Skeletal muscle tissue (tissue), 4 donors: ENCODE results near the gene TTC16. TPM values are rescaled to one million over a fixed set of nuclear protein-coding genes. Genes with fewer than 3 reads are reported as not detected.

ENCODE experiments used
- H3K27ac ChIP-seq: one replicate; pipeline ENCODE4 v1.7.0; 2013; ENCODE audit warnings: mild to moderate bottlenecking, low read depth, low read length, inconsistent platforms
- H3K27me3 ChIP-seq, 3 donors: one replicate each; pipeline ENCODE4 v1.7.0; 2013; ENCODE audit warnings: low read length in 3 of 3; ENCODE audit not compliant: control insufficient read depth in 3 of 3, insufficient read depth in 3 of 3
- H3K36me3 ChIP-seq, 3 donors: one replicate each; pipeline ENCODE4 v1.7.0; 2013; ENCODE audit warnings: low read length in 3 of 3; ENCODE audit not compliant: control insufficient read depth in 3 of 3, insufficient read depth in 3 of 3
- H3K4me1 ChIP-seq, 3 donors: one replicate each; pipeline ENCODE4 v1.7.0; 2013; ENCODE audit warnings: low read length in 3 of 3, mild to moderate bottlenecking in 3 of 3; ENCODE audit not compliant: control insufficient read depth in 3 of 3, insufficient read depth in 3 of 3
- H3K4me3 ChIP-seq, 3 donors: one replicate each; pipeline ENCODE4 v1.7.0; 2013; ENCODE audit warnings: low read length in 3 of 3
- H3K9ac ChIP-seq, 3 donors: one replicate each; pipeline ENCODE4 v1.7.0; 2013; ENCODE audit warnings: low read length in 3 of 3, mild to moderate bottlenecking in 3 of 3, moderate library complexity in 2 of 3, low read depth in 1 of 3
- H3K9me3 ChIP-seq, 3 donors: one replicate each; pipeline ENCODE4 v1.7.0; 2013; ENCODE audit warnings: low read length in 3 of 3; ENCODE audit not compliant: control insufficient read depth in 3 of 3
- total RNA-seq: library from RNA; depleted of rRNA; stranded (reverse); fragments of >200 nt; gene quantifications from one replicate; pipeline ENCODE4 v1.2.3, GENCODE V29; 2014
- donor health status: Osteomylitis.

Gene TTC16, protein sequence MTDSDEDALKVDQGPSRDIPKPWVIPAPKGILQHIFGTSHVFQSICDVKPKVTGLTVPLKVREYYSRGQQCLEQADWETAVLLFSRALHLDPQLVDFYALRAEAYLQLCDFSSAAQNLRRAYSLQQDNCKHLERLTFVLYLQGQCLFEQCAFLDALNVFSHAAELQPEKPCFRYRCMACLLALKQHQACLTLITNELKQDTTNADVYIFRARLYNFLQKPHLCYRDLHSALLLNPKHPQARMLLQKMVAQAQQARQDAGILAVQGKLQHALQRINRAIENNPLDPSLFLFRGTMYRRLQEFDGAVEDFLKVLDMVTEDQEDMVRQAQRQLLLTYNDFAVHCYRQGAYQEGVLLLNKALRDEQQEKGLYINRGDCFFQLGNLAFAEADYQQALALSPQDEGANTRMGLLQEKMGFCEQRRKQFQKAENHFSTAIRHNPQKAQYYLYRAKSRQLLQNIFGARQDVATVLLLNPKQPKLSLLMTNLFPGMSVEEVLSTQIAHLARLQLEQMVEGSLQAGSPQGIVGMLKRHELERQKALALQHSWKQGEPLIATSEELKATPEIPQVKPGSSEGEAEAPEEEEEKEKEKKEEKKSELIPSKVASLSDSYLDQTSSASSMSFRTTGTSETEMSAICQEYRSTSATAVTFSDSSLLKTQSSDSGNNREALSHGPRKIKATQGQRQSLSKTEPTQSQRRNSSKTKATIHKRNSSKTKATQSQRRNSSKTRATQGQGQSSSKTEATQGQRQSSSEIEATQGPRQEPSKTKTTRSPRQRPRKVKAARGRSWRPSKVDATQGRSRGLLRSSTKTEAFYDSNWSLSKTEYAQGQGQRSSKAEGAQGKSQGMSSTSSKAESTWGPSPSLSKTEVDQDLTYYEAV
- not detected for total RNA-seq

DNA sequence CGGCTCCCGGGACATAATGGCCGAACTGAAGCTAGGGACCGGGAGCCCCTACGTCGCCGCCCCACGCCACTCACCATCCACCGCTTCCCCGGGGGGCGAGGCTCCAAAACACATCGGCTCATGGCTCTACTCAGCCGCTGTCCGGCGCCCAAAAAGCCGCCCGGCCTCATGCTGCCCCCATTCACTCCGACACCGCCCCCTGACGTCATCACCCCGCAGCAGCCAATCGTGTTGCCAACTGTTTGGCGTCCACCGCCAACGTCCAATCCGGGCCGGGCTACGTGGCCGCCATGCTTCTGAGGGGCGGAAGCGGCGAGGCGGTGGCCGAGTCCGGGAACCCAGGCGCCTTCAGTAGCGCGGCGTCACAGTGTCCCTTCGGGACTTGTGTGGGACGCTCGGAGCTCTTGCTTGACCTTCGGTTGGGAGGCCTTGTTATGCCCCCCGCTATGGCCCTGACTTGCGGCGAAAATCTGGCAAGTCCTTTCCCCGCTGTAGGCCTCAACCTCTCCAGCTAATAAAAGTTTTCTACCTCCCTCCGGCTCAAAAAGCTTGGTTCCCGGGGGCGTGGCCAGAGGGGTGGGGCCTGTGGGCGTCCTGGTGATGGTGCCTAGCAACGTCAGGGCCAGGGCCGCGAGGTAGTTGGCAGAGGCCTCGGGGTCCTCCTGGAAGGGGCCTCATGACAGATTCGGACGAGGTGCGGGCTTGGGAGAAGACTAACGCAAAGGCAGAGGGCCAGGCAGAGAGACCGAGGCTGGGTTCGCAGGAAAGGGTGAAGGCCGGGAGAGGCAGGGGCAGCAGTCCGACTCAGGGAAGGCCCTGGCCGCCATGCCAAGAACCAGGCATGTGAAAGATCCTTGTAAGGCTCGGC lies at the start of gene TTC16, which contains the start of gene PTRH1:
Gene TTC16, plus strand, starts transcription at position 610 of the 868 bp plus-strand sequence. Its CDS starts 67 bp downstream, at position 677.
Gene PTRH1, minus strand, starts transcription at position 194 of the 868 bp plus-strand sequence. Its CDS starts 24 bp downstream, at position 170.
- Histone ChIP-seq H3K9me3 (no peaks in the 10 kb centered on the region), H3K27ac (peak within 1 kb of the TSS; percentile 87), H3K9ac (peak within 1 kb of the TSS; percentile 84 to 90 (median 87)), H3K4me1 (peaks cover 11 to 20% (median 16%) of the 10 kb centered on the region in 3 donors), H3K4me3 (peak within 1 kb of the TSS; percentile 89 to 93 (median 91)), H3K27me3 (no peaks in the 10 kb centered on the region), H3K36me3 (no peaks in the 10 kb centered on the region)

- peaks cover 42 to 54% (median 45%) of the 10 kb centered on the region in 3 donors for H3K36me3 ChIP-seq
- H3K27ac ChIP-seq: no peak overlapping the region
- H3K4me3 ChIP-seq: no peak overlapping the region
- H3K4me1 ChIP-seq: peaks cover 0 to 7% (median 0%) of the 10 kb centered on the region in 3 donors
- no peaks in the 10 kb centered on the region for H3K27me3 ChIP-seq
- no peak overlapping the region for H3K9ac ChIP-seq
- no peaks in the 10 kb centered on the region for H3K9me3 ChIP-seq
Observed at GRCh38 chr9:127667127-127667844, 48.6 kb upstream of the TTC16 start.

- Histone ChIP-seq H3K4me3 (no peak overlapping the region), H3K9me3 (no peaks in the 10 kb centered on the region), H3K27me3 (no peaks in the 10 kb centered on the region), H3K36me3 (peaks cover 42 to 55% (median 44%) of the 10 kb centered on the region in 3 donors), H3K27ac (no peak overlapping the region), H3K4me1 (peaks cover 0 to 7% (median 0%) of the 10 kb centered on the region in 3 donors), H3K9ac (no peak overlapping the region)
Observed at GRCh38 chr9:127667906-127668305, 48.0 kb upstream of the TTC16 start.

GRCh38 chr9:127673234-127673633 lies 42.6 kb upstream of the TTC16 start:
- no peak overlapping the region for H3K27ac ChIP-seq
- H3K9ac ChIP-seq: no peak overlapping the region
- peaks cover 29 to 48% (median 30%) of the 10 kb centered on the region in 3 donors for H3K36me3 ChIP-seq
- H3K27me3 ChIP-seq: no peaks in the 10 kb centered on the region
- H3K4me3 ChIP-seq: no peak overlapping the region
- peaks cover 0 to 14% (median 9%) of the 10 kb centered on the region in 3 donors for H3K4me1 ChIP-seq
- H3K9me3 ChIP-seq: no peaks in the 10 kb centered on the region

DNA sequence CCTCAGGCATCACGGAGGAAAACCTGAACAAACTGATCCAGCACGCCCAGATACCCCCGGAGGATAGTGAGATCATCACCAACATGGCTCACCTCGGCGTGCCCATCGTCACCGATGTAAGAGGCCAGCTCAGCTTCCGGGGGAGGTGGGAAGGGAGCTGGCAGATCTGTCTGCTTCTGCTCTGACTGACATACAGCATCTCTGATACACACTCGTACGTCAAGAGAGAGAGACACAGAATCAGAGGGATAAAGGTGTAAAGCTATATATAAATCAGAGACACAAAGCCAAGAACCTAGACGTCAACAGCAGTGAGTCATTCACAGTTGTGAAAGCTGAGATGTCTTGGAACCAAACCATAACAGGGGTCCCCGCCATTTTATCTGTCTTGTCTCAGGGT lies 39.2 kb upstream of the TTC16 start:
- peaks cover 0 to 15% (median 9%) of the 10 kb centered on the region in 3 donors for H3K4me1 ChIP-seq
- peaks cover 40 to 55% (median 43%) of the 10 kb centered on the region in 3 donors for H3K36me3 ChIP-seq
- no peaks in the 10 kb centered on the region for H3K27me3 ChIP-seq
- H3K9me3 ChIP-seq: no peaks in the 10 kb centered on the region
- H3K27ac ChIP-seq: no peak overlapping the region
- peak overlapping the region in 1 of 3 donors; percentile 45 for H3K9ac ChIP-seq
- no peak overlapping the region for H3K4me3 ChIP-seq

- Histone ChIP-seq H3K36me3 (peaks cover 28 to 64% (median 42%) of the 10 kb centered on the region in 3 donors), H3K9me3 (no peaks in the 10 kb centered on the region), H3K4me3 (no peak overlapping the region), H3K27me3 (no peaks in the 10 kb centered on the region), H3K4me1 (peaks cover 18 to 37% (median 33%) of the 10 kb centered on the region in 3 donors), H3K27ac (no peak overlapping the region), H3K9ac (no peak overlapping the region)
Observed at GRCh38 chr9:127679506-127679905, 36.4 kb upstream of the TTC16 start.

DNA sequence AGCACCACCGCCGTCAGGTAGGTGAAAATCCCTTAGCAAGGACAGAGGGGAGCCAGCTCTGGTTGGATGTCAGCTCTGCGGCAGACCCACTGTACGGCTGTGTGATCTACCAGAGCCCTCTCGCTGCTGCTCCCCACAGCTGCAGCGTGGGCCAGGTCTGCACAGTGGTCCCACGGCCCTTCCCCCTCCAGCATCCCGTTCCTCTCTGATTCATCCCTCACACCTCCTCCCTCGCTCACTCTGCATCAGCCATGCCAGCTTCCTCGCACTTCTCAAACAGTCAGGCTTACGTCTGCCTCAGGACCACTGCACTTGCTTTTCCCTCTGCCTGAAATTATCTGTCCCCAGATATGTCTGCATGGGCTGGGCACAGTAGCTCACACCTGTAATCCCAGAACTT lies 35.7 kb upstream of the TTC16 start:
- Histone ChIP-seq H3K9me3 (no peaks in the 10 kb centered on the region), H3K27me3 (no peaks in the 10 kb centered on the region), H3K27ac (no peak overlapping the region), H3K4me1 (peaks cover 18 to 37% (median 33%) of the 10 kb centered on the region in 3 donors), H3K4me3 (no peak overlapping the region), H3K36me3 (peaks cover 25 to 64% (median 40%) of the 10 kb centered on the region in 3 donors), H3K9ac (no peak overlapping the region)

GRCh38 chr9:127680846-127681245 lies 35.0 kb upstream of the TTC16 start:
- peaks cover 25 to 59% (median 38%) of the 10 kb centered on the region in 3 donors for H3K36me3 ChIP-seq
- H3K9ac ChIP-seq: no peak overlapping the region
- no peaks in the 10 kb centered on the region for H3K27me3 ChIP-seq
- H3K4me3 ChIP-seq: no peak overlapping the region
- H3K9me3 ChIP-seq: no peaks in the 10 kb centered on the region
- H3K27ac ChIP-seq: no peak overlapping the region
- H3K4me1 ChIP-seq: peaks cover 18 to 37% (median 33%) of the 10 kb centered on the region in 3 donors
